SK-N-SH (cell line): Measurements from ENCODE around the gene ARCN1. TPM values are rescaled to one million over a fixed set of nuclear protein-coding genes. Genes with fewer than 3 reads are reported as not detected.

Experiments
- CTCF ChIA-PET: fragments of 300-600, 350-600 bp; formaldehyde crosslinking; extraction: SDS; loops from one replicate; lab custom pipeline; 2021; lab: Yijun Ruan, JAX
- POLR2A ChIA-PET: fragments of 350-600 bp; sonication (Branson Sonifier 250); formaldehyde crosslinking; extraction: SDS; loops from one replicate; lab custom pipeline; 2020; ENCODE audit warnings: antibody characterized with exemption, inconsistent platforms; lab: Yijun Ruan, JAX
- DNase-seq: peaks from one replicate; pipeline ENCODE4 v3.0.0; 2012
- H2AFZ ChIP-seq: fragments of 200-600 bp; sonication (generic); 2 replicates; pipeline ENCODE4 v1.8.1; 2016; ENCODE audit warnings: antibody characterized with exemption, mild to moderate bottlenecking, low read depth
- H3F3A ChIP-seq: fragments of 200-600 bp; sonication (generic); replicated peaks from 2 replicates; pipeline ENCODE3; 2016; ENCODE audit warnings: antibody characterized with exemption, mild to moderate bottlenecking; ENCODE audit not compliant: insufficient read depth
- H3K27ac ChIP-seq, 2 experiments: fragments of 200-500 bp in 1 of 2; fragments of 200-600 bp in 1 of 2; sonication (Bioruptor generic) in 1 of 2; sonication (generic), shearing (Covaris generic) in 1 of 2; 2 replicates each; pipeline versions ENCODE4 v1.5.1 to v1.6.1; 2014 to 2016; ENCODE audit warnings: low read depth in 2 of 2, inconsistent platforms in 1 of 2, low read length in 1 of 2, mild to moderate bottlenecking in 1 of 2, mixed read lengths in 1 of 2
- H3K27me3 ChIP-seq: fragments of 200-600 bp; sonication (generic), shearing (Covaris generic); 2 replicates; pipeline ENCODE4 v1.6.1; 2016; ENCODE audit warnings: mixed run types; ENCODE audit not compliant: insufficient read depth
- H3K36me3 ChIP-seq, 2 experiments: fragments of 200-500 bp in 1 of 2; fragments of 200-600 bp in 1 of 2; sonication (Bioruptor generic) in 1 of 2; sonication (generic) in 1 of 2; replicated peaks in 1 of 2; 2 replicates each; pipeline versions ENCODE3 to v1.5.1; 2014 to 2016; ENCODE audit warnings: low read length in 1 of 2, mild to moderate bottlenecking in 1 of 2; ENCODE audit not compliant: insufficient read depth in 2 of 2, control insufficient read depth in 1 of 2
- H3K4me1 ChIP-seq, 2 experiments: fragments of 200-500 bp in 1 of 2; fragments of 200-600 bp in 1 of 2; sonication (Bioruptor generic) in 1 of 2; sonication (generic), shearing (Covaris generic) in 1 of 2; 2 replicates each; pipeline versions ENCODE4 v1.5.1 to v1.6.1; 2014 to 2016; ENCODE audit warnings: low read depth in 1 of 2, low read length in 1 of 2, mixed run types in 1 of 2; ENCODE audit not compliant: insufficient read depth in 2 of 2, control insufficient read depth in 1 of 2
- H3K4me2 ChIP-seq: fragments of 200-600 bp; sonication (generic), shearing (Covaris generic); 2 replicates; pipeline ENCODE4 v1.6.1; 2017; ENCODE audit warnings: mixed run types
- H3K4me3 ChIP-seq, 2 experiments: fragments of 200-500 bp in 1 of 2; fragments of 200-600 bp in 1 of 2; sonication (Bioruptor generic) in 1 of 2; sonication (generic), shearing (Covaris generic) in 1 of 2; 2 replicates each; pipeline versions ENCODE4 v1.5.1 to v1.8.1; 2014 to 2016; ENCODE audit warnings: low read depth in 2 of 2, inconsistent platforms in 1 of 2, low read length in 1 of 2, mild to moderate bottlenecking in 1 of 2, mixed read lengths in 1 of 2, moderate library complexity in 1 of 2
- H3K79me2 ChIP-seq: fragments of 200-600 bp; sonication (generic); 2 replicates; pipeline ENCODE4 v1.8.1; 2017; ENCODE audit warnings: mild to moderate bottlenecking; ENCODE audit not compliant: insufficient read depth
- H3K9ac ChIP-seq: fragments of 200-600 bp; sonication (generic); 2 replicates; pipeline ENCODE4 v1.6.1; 2017; ENCODE audit warnings: mixed run types
- H3K9me2 ChIP-seq: fragments of 200-600 bp; sonication (generic); 2 replicates; pipeline ENCODE4 v1.6.1; 2017; ENCODE audit warnings: mixed run types
- H3K9me3 ChIP-seq: fragments of 200-600 bp; sonication (generic); 2 replicates; pipeline ENCODE4 v1.6.1; 2017; ENCODE audit warnings: mixed run types, mild to moderate bottlenecking, moderate library complexity
- H4K20me1 ChIP-seq: fragments of 200-600 bp; sonication (generic); 2 replicates; pipeline ENCODE4 v1.6.1; 2017; ENCODE audit warnings: mild to moderate bottlenecking, mixed run types; ENCODE audit not compliant: insufficient read depth
- CHD2 ChIP-seq: fragments of 150-350 bp; IDR thresholded peaks from 2 replicates; pipeline ENCODE4 v1.6.1; 2018; ENCODE audit warnings: low read length; ENCODE audit not compliant: partially characterized antibody
- EP300 ChIP-seq, 2 experiments: IDR thresholded peaks; 2 replicates each; pipeline versions ENCODE4 v1.4.0 to v1.6.1; 2012; ENCODE audit warnings: borderline replicate concordance in 1 of 2, low read depth in 1 of 2, low read length in 1 of 2
- FOXJ3 ChIP-seq: sonication (generic); formaldehyde crosslinking; IDR thresholded peaks from 2 replicates; pipeline ENCODE4 v1.5.1; 2020; ENCODE audit warnings: mild to moderate bottlenecking, missing genetic modification reagents
- NRF1 ChIP-seq: IDR thresholded peaks from 2 replicates; pipeline ENCODE4 v1.6.1; 2012; ENCODE audit warnings: low read depth, mild to moderate bottlenecking, low read length
- REST ChIP-seq: IDR thresholded peaks from 2 replicates; pipeline ENCODE4 v1.6.1; 2012; ENCODE audit warnings: mild to moderate bottlenecking, low read depth, low read length, moderate library complexity
- RXRA ChIP-seq: IDR thresholded peaks from 2 replicates; pipeline ENCODE4 v1.4.0; 2012; ENCODE audit warnings: low read depth, mild to moderate bottlenecking, borderline replicate concordance
- TCF12 ChIP-seq: IDR thresholded peaks from 2 replicates; pipeline ENCODE4 v1.4.0; 2012
- TEAD4 ChIP-seq: IDR thresholded peaks from 2 replicates; pipeline ENCODE4 v1.4.0; 2012; ENCODE audit warnings: mild to moderate bottlenecking, borderline replicate concordance; ENCODE audit not compliant: insufficient read depth
- ZBTB33 ChIP-seq: IDR thresholded peaks from 2 replicates; pipeline ENCODE4 v1.4.0; 2012; ENCODE audit warnings: low read depth, borderline replicate concordance
- WGBS: methylation state at CpG from one replicate; pipeline ENCODE4 v1.1.6; 2017; ENCODE audit warnings: low lambda C conversion rate; 5-methylcytosine and 5-hydroxymethylcytosine counted together
- polyA plus RNA-seq, 3 experiments: library from polyadenylated mRNA; depleted of rRNA; stranded (reverse); fragments of >200 nt; gene quantifications; 2 replicates each; pipeline ENCODE4 v1.2.3, GENCODE V29; 2012

ARCN1 gene
- polyA plus RNA-seq, 1 of the 3 experiments (the other 2 are of a cell fraction) = 128 TPM

GRCh38 chr11:118529584-118530175, 42.5 kb upstream of the ARCN1 start:
- Histone ChIP-seq H3K9me2 (no peaks in the 10 kb centered on the region), H3K9ac (peak overlapping the region; percentile 69; the same call in 1 of the 2 replicates), H3K4me2 (peak overlapping the region; percentile 95), H3K9me3 (no peaks in the 10 kb centered on the region), H4K20me1 (no peaks in the 10 kb centered on the region), H3K27me3 (no peaks in the 10 kb centered on the region), H3K36me3 (peaks cover 9 to 34% of the 10 kb centered on the region in 2 experiments), H2AFZ (no peak overlapping the region), H3K4me1 (peaks cover 4 to 18% of the 10 kb centered on the region in 2 experiments; a peak in 3 of 4 replicates), H3K4me3 (peak overlapping the region; percentile 74 to 85), H3K79me2 (no peaks in the 10 kb centered on the region; the same call in 1 of the 2 replicates), H3K27ac (peak overlapping the region in 1 of 2 experiments; percentile 78; a peak in 2 of 4 replicates), H3F3A (peaks cover 17% of the 10 kb centered on the region)
- CTCF ChIA-PET = interaction anchor here (0.6 to 1.5 kb wide), 3 partner anchors 8 to 359 kb away, joined by 3 to 4 read pairs (median 3); partner anchors contain the start of gene ARCN1
- POLR2A ChIA-PET = no interaction called here
- WGBS = 78% methylated on average over 5 of the region's 5 CpGs
- DNase-seq = no peak
- TF ChIP-seq NRF1 = no peak
- no peak for TF ChIP-seq TEAD4
- TF ChIP-seq CHD2 = no peak
- no peak for TF ChIP-seq FOXJ3 (CRISPR knock-in tag)
- no peak for TF ChIP-seq RXRA
- TF ChIP-seq EP300 (IDR thresholded peaks at IDR 0.05; ENCODE audit: borderline replicate concordance in 1 of 2, low read depth in 1 of 2, low read length in 1 of 2) = no peak
- no peak for TF ChIP-seq TCF12
- no peak for TF ChIP-seq REST
- TF ChIP-seq ZBTB33 = no peak
